Omental fat pad (tissue), 4 donors: ENCODE measurements around the gene HPSE2. TPM values are rescaled to one million over a fixed set of nuclear protein-coding genes. Genes with fewer than 3 reads are reported as not detected.
A peak's percentile ranks its signal among the peaks of the same experiment; 100 is the strongest.
"Not testable (repeated sequence)": the region's sequence is repeated elsewhere in the genome, so short reads cannot be mapped to it uniquely, and the experiment has no call there.

Experiments
- ATAC-seq: fragments of 150-250 bp; one replicate; pipeline ENCODE4 v1.9.1; 2016; ENCODE audit warnings: mild to moderate bottlenecking, moderate library complexity; ENCODE audit not compliant: low FRiP score
- DNase-seq: peaks from one replicate; pipeline ENCODE4 v3.0.0-alpha.2; 2019; ENCODE audit warnings: low spot score
- total RNA-seq, 4 donors: library from RNA; depleted of rRNA; stranded (reverse); fragments of >200 nt; gene quantifications; one replicate each; pipeline ENCODE4 v1.1.0, GENCODE V29; 2016
- TF ChIP-seq, protein P1 (sequence below), 3 donors: fragments of 450-650 bp; IDR thresholded peaks; one replicate each; pipeline ENCODE4 v1.5.1; 2016 to 2017; ENCODE audit warnings: antibody characterized with exemption in 3 of 3, mild to moderate bottlenecking in 3 of 3, moderate library complexity in 2 of 3

The HPSE2 gene
- total RNA-seq, result 1 to 10 TPM in 1 of 4 donors, under 1 TPM in 3; 0.24 to 1.5 (median 0.46) TPM

DNA sequence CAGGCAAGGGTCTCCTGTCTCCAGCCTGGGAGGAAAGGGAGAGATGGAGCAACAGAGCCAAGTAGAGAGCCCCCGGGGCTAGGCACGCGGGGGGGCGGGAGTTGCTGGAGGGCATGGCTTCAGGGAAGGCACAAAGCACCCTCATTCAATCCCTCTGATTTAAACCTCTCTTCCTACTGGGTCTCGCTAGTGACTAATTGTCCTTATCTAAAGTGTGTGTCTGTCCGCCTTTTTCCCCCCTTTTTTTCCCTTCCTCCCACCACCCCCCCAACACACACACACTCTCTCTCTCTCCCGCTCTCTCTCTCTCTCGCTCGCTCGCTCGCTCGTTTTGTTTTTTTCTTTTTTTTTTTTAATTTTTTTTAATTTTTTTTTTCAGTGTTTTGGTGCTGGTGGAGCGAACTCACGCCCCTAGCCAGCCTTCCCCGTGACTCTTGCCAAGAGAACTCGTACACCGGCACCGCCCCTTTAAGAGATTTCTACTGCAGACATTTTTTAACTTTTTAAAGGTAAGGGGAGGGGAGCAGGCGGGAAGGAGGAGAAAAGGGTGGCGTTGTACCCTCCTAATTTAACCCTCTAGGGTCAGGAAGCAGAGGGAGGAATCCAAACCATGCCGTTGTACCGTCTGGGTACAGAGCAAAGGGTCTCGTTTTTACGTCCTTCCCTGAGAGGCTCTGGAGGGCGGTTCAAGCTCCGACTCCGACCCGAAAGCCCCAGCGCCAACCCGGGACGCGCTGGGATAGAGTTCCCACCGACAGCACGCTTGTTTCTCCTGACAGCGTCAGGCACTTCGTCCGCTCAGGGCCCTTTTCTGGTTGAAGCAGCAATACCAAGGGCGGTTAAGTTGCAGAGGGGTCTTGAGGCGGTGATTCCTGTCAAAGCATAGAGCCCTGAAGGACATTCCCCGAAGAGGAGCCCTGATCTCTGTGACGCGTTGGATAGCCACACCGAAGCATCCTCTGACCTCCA, at the start of gene HPSE2:
Gene HPSE2, minus strand, starts transcription at position 195 of the 969 bp plus-strand sequence.
- DNase-seq, result no peak
- ATAC-seq, result peak; percentile 38
- TF ChIP-seq, protein P1, sequence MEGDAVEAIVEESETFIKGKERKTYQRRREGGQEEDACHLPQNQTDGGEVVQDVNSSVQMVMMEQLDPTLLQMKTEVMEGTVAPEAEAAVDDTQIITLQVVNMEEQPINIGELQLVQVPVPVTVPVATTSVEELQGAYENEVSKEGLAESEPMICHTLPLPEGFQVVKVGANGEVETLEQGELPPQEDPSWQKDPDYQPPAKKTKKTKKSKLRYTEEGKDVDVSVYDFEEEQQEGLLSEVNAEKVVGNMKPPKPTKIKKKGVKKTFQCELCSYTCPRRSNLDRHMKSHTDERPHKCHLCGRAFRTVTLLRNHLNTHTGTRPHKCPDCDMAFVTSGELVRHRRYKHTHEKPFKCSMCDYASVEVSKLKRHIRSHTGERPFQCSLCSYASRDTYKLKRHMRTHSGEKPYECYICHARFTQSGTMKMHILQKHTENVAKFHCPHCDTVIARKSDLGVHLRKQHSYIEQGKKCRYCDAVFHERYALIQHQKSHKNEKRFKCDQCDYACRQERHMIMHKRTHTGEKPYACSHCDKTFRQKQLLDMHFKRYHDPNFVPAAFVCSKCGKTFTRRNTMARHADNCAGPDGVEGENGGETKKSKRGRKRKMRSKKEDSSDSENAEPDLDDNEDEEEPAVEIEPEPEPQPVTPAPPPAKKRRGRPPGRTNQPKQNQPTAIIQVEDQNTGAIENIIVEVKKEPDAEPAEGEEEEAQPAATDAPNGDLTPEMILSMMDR (IDR thresholded peaks at IDR 0.05), result no peak

DNA sequence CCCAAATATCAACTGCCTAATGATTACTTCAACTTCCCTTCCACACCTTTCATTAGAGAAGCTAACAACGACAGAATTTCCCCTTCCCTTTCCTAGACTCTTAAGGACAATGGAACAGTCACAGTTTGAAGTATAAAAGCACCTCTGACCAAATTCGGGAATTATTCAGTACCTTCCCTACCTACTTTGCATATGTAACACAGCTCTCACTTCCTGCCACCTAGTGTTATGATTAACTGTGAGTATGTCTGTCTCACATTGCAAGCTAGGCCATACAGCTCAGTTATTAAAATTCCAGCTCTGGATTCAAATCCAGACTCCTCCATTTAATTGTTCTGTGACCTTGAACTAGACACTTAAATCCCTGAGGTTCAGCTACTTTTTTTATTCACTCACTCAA, 44.8 kb upstream of the HPSE2 start:
- TF ChIP-seq, protein P1 (IDR thresholded peaks at IDR 0.05), result no peak
- DNase-seq (no peak), ATAC-seq (no peak)

DNA sequence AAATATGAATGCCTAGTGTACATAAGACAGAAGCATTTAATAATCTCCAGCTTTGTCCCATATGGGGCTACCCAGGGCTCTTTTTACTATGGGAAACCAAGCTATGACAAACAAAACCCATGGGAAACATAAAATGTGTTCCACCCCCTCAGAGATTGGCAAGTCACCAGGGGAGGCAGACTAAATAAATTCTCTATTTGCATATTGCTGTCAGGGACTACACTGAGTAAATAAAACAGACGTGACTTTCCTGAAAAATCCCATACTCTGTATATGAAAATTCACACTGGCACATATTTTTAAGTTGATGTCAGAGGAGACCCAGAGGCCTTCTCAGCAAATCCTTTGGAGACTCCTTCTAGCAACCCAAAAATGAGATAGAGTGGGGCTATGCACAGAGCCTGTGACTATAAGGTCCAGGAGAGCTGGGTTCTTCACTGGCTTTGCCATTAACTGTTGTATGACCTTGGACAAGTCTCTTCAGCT, 44.0 kb upstream of the HPSE2 start:
- TF ChIP-seq, protein P1 (IDR thresholded peaks at IDR 0.05), result no peak
- DNase-seq, result no peak
- no peak for ATAC-seq

DNA sequence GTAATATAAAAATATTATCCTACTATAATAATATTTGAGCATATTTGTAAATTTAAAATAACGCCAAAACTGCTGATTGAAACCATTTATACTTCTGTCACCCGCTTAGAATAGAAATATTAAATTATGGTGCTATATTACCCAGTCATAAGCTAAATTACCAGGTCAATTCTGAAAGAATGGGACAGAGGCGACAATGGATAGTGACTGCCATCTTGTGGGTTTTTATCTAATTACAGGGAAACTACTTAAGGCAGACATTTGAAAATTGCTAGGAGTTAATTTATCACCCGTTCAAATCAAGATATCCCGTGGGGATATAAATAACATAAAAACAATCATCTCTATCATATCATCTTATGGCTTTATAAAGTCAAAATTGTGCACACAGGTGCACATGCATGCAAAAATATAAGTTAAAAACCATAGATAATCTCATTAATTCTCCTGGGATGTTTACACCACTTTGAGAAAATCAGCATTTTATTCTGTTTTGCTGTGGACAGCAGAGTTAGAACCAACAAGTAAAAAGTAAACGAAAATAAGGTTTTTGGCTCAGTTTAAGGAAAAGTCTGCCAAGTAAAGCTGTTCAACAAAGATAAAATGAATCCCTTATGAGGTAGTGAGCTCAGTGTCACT, 41.3 kb upstream of the HPSE2 start:
- DNase-seq, result no peak
- ATAC-seq, result no peak
- TF ChIP-seq, protein P1 (IDR thresholded peaks at IDR 0.05), result no peak

DNA sequence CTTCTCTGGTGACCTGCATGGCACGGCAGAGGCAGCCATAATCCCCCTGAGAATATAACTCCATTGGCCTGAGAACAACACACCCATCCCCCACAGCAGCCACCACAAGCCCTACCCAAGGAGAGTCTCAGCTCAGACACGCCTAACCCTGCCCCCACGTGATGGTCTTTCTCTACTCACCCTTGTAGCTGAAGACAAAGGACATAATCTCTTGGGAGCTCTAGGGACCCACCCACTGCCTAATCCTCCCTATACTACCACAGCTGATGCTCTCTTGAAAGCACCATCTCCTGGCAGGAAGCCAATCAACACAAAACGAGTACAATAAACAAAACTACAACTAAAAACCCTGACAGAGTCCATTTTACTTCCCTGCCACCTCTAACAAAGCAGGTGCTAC, 30.7 kb upstream of the HPSE2 start:
- TF ChIP-seq, protein P1 (IDR thresholded peaks at IDR 0.05), result no peak
- DNase-seq (no peak), ATAC-seq (no peak)

DNA sequence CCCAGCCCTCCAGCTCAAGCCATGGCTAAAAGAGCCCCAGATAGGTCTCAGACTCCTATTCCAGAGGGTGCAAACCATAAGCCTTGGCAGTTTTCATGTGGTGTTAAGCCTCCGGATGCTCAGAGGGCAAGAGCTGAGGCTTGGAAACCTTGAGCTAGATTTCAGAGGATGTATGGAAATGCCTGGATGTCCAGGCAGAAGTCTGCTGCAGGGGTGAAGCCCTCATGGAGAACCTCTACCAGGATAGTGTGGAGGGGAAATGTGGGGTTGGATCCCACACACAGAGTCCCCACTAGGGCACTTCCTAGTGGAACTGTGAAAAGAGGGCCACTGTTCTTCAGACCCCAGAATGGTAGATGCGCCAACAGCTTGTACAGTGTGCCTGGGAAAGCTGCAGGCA, 13.2 kb upstream of the HPSE2 start:
- DNase-seq (no peak), ATAC-seq (no peak)
- TF ChIP-seq, protein P1 (IDR thresholded peaks at IDR 0.05), result no peak

DNA sequence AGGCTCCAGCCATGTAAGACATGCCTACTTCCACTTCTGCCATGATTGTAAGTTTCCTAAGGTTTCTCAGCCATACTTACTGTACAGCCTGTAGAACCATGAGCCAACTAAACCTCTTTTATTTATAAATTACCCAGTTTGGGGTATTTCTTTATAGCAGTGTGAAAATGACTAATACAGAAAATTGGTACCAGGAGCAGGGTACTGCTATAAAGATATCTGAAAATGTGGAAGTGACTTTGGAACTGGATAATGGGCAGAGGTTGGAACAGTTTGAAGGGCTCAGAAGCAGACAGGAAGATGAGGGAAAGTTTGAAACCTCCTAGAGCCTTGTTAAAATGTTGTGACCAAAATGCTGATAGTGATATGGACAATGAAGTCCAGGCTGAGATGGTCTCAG, 12.2 kb upstream of the HPSE2 start:
- not testable (repeated sequence) for ATAC-seq, DNase-seq
